ENCODE results near the gene GIPC2. TPM values are rescaled to one million over a fixed set of nuclear protein-coding genes. Genes with fewer than 3 reads are reported as not detected.
"Not testable (repeated sequence)": the region's sequence is repeated elsewhere in the genome, so short reads cannot be mapped to it uniquely, and the experiment has no call there.

GIPC2 gene
- polyA plus RNA-seq, 1 donor from 2014 or later, result not detected

DNA sequence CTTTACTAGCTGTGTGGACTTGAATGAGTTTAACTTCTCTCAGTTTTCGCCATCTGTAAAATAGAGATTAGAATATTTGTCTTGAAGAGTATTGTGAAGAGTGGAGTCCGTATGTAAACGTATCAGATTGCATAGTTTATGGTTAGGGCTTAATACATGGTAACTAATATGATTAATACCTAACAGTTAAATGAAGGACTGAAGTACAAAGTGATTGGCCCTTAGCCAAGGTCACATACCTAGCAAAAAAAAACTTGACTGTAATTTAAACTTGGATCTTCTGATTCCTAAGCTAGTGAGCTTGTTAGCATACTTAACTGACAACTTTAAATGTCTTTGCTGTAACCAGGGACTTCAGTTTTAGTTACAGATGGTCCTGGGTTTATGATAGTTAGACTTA is 1.9 kb downstream of the GIPC2 start:
- Mint-ChIP-seq H3K4me3 (peak overlapping the region in 1 of 4 donors; percentile 1), H3K27me3 (peaks cover 39% of the 10 kb centered on the region)

DNA sequence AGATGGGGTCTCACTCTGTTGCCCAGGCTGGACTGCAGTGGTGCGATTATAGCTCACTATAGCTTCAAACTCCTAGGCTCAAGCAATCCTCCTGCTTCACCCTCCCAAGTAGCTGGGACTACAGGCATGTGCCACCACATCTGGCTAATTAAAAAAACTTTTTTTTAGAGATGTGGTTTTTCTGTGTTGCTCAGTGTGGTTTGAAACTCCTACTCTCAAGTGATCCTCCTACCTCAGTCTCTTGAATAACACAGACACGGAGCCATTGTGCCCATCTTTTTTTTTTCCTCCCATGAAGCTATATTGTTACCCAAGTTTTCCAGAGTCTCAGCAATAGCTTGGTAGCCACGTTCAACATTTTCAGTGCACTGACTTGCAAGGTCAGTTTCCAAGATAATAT is 2.7 kb downstream of the GIPC2 start:
- no peaks in the 10 kb centered on the region for H3K36me3 Mint-ChIP-seq
- no peak overlapping the region for H3K4me3 Mint-ChIP-seq
- no peaks in the 10 kb centered on the region for H3K9me3 Mint-ChIP-seq
- H3K27ac Mint-ChIP-seq, result no peak overlapping the region
- peaks cover 4 to 18% (median 17%) of the 10 kb centered on the region in 3 donors for H3K4me1 Mint-ChIP-seq
- H3K27me3 Mint-ChIP-seq, result peaks cover 39% of the 10 kb centered on the region

More for the DNA sequence above, 1.9 kb downstream of the GIPC2 start:
- peaks cover 0 to 3% (median 0%) of the 10 kb centered on the region in 3 donors for H3K9me3 Mint-ChIP-seq
- H3K36me3 Mint-ChIP-seq, result no peaks in the 10 kb centered on the region
- H3K4me1 Mint-ChIP-seq, result peaks cover 4 to 18% (median 17%) of the 10 kb centered on the region in 3 donors
- no peak overlapping the region for H3K27ac Mint-ChIP-seq

DNA sequence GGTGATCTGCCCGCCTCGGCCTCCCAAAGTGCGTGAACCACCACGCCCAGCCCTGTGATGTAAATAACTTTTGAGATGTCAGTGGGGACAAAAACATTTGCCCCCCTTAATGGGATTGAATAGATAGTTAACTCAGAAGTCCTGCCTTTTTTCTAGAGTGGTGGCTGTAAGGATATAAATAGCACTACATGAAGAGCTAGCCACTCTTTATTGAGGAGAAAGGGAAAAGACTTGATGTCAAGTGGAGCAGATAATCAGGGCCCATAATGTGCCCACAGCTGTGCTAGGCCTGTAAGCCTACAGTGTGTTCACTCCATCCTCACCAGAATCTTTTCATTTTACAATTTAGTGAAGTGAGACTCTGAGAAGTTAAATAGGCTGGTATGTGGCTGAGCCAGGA is 3.6 kb downstream of the GIPC2 start:
- H3K4me3 Mint-ChIP-seq, result no peak overlapping the region
- peaks cover 4 to 18% (median 17%) of the 10 kb centered on the region in 3 donors for H3K4me1 Mint-ChIP-seq
- no peaks in the 10 kb centered on the region for H3K9me3 Mint-ChIP-seq
- no peaks in the 10 kb centered on the region for H3K36me3 Mint-ChIP-seq
- H3K27ac Mint-ChIP-seq, result no peak overlapping the region
- H3K27me3 Mint-ChIP-seq, result peaks cover 37% of the 10 kb centered on the region

DNA sequence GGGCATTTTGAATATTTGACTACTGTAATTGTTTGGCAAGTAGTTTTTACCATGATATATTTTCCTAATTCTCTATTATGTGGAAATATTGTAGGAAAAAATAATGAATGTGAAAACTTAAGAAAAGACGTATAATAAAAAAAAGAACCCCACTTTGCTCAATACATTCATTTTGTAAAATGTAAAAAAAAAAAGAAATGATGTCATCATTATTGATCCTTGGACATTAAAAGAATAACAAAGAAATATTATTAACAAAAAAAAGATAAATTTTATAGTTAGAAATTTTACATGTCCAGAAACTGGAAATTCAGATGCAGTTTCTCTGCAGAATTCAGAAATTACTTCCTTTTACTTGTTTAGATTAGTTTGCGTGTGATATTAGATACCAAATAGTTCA is 5.2 kb downstream of the GIPC2 start:
- peaks cover 0 to 7% (median 4%) of the 10 kb centered on the region in 3 donors for H3K4me1 Mint-ChIP-seq

DNA sequence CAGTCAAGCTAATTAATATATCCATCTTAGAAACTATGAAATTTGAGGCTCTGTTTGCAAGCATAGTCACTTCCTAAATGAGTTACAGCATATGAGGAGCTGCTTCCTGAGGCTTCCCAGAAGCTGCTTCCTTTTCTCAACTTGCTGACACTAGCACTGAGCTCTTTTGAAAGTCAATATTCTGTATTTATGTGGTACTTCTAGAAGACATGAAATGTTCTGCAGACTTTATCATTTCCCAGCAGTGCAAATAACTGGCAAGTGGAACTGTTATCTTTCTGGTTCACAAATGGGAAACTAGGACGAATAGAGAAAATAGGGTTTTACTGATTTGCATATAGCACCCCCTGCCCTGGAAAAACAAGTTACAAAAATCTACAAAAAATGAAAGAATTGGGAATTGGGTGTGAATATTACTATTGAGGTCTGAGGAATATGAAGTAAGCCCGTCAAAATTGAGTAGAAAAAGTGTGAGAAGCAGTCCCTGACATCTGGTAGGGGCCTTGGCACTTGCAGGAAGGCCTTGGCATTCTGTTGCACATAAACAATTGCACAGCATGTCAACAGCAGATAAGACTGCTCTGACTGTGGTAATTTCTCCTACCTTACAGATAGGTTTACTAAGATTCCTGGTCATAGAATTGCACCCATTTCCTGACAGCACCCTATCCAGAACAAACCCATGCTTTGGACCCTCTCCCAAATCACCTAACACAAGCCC is 7.1 kb downstream of the GIPC2 start:
- Mint-ChIP-seq H3K27ac (no peak overlapping the region), H3K27me3 (peaks cover 15% of the 10 kb centered on the region), H3K9me3 (no peaks in the 10 kb centered on the region), H3K36me3 (no peaks in the 10 kb centered on the region), H3K4me1 (no peaks in the 10 kb centered on the region), H3K4me3 (no peak overlapping the region)

More for the DNA sequence above, 5.2 kb downstream of the GIPC2 start:
- no peaks in the 10 kb centered on the region for H3K36me3 Mint-ChIP-seq
- no peak overlapping the region for H3K27ac Mint-ChIP-seq
- no peak overlapping the region for H3K4me3 Mint-ChIP-seq
- H3K27me3 Mint-ChIP-seq, result peaks cover 26% of the 10 kb centered on the region
- H3K9me3 Mint-ChIP-seq, result no peaks in the 10 kb centered on the region

DNA sequence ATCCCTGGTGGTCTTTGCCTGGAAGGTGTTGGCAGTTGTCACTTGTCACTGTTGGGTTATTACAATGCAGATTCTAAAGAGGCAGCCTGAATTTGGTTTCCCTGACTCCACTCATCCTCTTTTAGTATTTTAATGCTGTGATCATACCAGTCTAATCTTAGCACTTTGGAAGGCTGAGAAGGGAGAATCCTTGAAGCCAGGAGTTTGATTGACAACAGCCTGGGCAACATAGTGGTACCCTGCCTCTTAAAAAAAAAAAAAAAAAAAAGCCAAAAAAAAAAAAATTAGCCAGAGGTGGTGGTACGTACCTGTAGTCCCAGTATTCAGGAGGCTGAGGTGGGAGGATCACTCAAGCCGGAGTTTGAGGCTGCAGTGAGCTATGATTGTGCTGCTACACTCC is 7.7 kb downstream of the GIPC2 start:
- no peaks in the 10 kb centered on the region for H3K4me1 Mint-ChIP-seq
- no peaks in the 10 kb centered on the region for H3K36me3 Mint-ChIP-seq
- no peak overlapping the region for H3K27ac Mint-ChIP-seq
- peaks cover 14% of the 10 kb centered on the region for H3K27me3 Mint-ChIP-seq
- H3K9me3 Mint-ChIP-seq, result no peaks in the 10 kb centered on the region
- no peak overlapping the region for H3K4me3 Mint-ChIP-seq

DNA sequence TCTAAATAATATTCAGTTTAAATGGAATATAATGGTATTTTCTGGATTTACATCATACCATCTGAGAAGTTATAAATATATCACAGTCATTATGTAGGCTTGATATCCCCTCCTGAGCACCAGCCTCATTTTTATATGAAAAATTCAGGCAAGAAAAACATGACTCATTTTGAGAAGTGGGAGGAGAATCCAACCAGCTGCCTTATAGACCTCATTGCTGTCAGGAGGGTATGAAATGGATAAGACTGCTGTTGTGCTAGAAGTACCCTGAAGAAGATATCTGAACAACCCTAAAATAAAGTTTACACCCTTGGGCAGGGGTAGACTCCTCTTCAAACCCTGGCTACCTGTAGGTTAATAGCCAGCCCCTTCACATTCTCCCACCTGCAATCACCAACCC is 8.8 kb downstream of the GIPC2 start:
- Mint-ChIP-seq H3K4me1 (no peaks in the 10 kb centered on the region), H3K4me3 (no peak overlapping the region), H3K36me3 (no peaks in the 10 kb centered on the region), H3K27ac (no peak overlapping the region), H3K27me3 (peaks cover 10% of the 10 kb centered on the region), H3K9me3 (no peaks in the 10 kb centered on the region)

DNA sequence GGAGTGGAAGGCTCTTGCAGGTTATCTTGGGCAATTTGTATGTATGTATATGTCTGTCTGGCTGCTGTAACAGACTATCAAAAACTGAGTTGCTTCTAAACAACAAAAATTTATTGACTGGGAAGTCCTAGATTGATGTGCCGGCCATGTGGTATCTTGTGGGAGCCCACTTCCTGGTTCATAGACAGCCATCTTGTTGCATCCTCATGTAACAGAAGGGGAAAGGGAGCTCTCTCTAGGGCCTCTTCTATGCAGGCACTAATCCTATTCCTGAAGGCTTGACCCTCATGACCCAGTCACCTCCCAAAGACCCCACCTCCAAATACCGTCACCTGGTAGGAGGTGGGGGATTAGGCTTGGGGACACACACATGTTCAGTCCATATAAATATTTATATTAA is 9.2 kb downstream of the GIPC2 start:
- Mint-ChIP-seq H3K27ac (no peak overlapping the region), H3K4me1 (no peaks in the 10 kb centered on the region), H3K36me3 (no peaks in the 10 kb centered on the region), H3K4me3 (no peak overlapping the region), H3K27me3 (peaks cover 8% of the 10 kb centered on the region), H3K9me3 (no peaks in the 10 kb centered on the region)

DNA sequence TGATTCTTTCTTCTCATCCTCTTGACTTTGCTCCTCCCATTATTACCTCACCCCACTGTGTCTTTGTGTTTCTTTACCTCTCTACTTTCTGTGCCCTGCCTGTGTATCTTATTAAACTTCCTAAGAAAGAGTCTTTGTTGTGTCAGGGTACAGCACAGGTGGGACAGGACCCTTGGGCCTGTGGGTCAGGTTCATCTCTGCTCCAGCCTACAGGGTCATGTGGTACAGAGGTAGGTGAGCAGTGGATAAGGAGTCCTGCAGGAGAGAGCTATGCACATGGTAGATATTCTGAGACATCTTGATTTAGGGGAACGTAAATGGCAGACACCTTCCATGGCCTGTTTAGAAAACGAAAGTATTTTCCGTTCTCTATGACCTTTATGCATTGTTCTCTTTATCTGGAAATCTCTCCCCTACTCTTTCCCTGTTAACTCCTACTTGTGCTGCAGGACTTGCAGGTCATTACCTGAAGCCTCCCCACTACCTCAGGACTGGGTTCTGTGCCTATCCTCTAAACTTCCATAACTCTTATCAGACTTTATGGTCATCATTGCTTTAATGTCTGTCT is 9.9 kb downstream of the GIPC2 start:
- Mint-ChIP-seq H3K4me1 (no peaks in the 10 kb centered on the region), H3K27me3 (peaks cover 6% of the 10 kb centered on the region), H3K27ac (no peak overlapping the region), H3K9me3 (no peaks in the 10 kb centered on the region), H3K4me3 (peak overlapping the region in 1 of 4 donors; percentile 43), H3K36me3 (no peaks in the 10 kb centered on the region)

DNA sequence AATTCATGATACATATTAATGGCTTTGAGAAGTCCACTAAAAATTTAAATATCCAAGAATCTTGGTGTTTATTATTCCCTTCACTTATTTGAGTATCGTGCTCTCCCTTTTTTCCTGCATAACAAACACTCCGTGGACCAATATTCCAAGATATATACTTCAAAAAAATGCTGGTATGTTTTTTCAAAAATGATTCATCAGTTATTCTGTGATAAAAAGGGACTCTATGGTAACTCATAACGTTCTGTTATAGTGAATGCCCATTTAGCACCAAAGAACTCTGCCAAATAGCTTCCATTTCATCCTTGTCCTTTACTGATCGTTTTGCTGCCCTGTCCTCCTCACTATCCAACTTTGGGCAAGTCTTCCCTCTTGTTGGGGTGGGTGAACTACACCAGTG is 12.9 kb downstream of the GIPC2 start:
- no peaks in the 10 kb centered on the region for H3K36me3 Mint-ChIP-seq
- H3K27me3 Mint-ChIP-seq, result peaks cover 6% of the 10 kb centered on the region
- H3K4me3 Mint-ChIP-seq, result no peak overlapping the region
- no peak overlapping the region for H3K27ac Mint-ChIP-seq
- no peaks in the 10 kb centered on the region for H3K4me1 Mint-ChIP-seq
- H3K9me3 Mint-ChIP-seq, result no peaks in the 10 kb centered on the region

DNA sequence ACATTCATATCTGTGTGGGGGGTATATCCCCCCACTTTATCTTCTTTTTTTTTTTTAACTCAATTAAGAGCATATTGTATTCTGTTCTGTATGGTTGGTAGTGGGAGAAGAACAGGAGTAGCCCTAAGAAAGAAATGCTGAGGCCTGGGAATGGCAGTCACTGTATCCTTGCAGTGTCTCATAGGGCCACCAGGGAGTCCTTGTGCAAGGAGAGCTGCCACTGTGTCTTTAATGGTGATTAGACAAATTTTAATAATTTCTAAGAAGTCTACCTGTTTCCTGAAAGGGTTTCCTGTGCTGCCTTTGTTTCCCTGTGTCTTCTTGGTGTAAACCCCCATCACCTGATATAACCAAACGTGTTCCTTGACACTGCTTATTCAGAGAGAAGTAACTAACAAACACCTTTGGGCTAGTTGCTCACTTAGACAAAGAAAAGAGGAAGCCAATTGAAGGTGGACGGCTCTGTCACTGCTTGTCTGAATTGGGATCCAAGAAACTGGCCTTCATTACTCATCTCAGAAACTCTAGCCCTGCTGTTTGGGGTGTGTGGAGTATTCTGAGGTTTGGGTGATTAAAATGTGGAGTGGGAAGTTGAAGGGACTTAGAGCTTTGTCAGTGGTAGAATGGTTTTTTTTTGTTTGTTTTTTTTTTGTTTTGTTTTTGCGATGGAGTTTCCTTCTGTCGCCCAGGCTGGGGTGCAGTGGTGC is 15.2 kb downstream of the GIPC2 start:
- Mint-ChIP-seq H3K27ac (no peak overlapping the region), H3K4me1 (no peaks in the 10 kb centered on the region), H3K4me3 (no peak overlapping the region), H3K36me3 (no peaks in the 10 kb centered on the region), H3K9me3 (no peaks in the 10 kb centered on the region), H3K27me3 (peaks cover 8% of the 10 kb centered on the region)

DNA sequence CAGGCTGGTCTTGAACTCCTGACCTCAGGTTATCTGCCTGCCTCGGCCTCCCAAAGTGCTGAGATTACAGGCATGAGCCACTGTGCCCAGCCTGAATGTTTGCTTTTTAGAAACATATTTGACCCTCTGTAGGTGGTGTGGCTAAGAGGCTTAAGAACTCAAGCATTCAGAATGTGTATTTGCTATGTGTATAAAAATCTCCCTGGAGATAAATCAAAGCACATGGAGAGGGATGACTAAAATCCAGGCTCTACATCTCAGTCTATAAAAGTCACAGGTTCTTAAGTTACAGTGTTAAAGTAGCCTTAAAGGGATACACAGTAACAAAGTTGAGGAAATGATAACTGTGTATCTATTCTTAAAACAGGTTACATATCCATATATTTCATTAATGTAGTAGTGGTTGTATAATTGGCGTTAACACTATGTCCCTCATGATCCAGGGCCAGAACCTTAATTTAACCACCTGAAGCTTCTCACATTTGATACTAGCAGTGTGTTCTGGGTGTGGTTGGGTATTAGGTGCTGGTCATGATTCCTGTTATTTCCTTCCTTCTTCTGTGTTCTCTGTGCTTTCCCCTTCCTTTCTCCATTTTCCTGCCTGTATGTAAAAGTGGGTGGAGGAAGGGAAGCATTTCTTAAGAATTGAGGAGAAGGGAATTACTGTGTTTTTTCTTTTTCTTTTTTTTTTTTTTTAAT is 16.2 kb downstream of the GIPC2 start:
- no peak overlapping the region for H3K27ac Mint-ChIP-seq
- H3K36me3 Mint-ChIP-seq, result no peaks in the 10 kb centered on the region
- no peaks in the 10 kb centered on the region for H3K4me1 Mint-ChIP-seq
- peaks cover 8% of the 10 kb centered on the region for H3K27me3 Mint-ChIP-seq
- H3K9me3 Mint-ChIP-seq, result no peaks in the 10 kb centered on the region
- H3K4me3 Mint-ChIP-seq, result no peak overlapping the region

DNA sequence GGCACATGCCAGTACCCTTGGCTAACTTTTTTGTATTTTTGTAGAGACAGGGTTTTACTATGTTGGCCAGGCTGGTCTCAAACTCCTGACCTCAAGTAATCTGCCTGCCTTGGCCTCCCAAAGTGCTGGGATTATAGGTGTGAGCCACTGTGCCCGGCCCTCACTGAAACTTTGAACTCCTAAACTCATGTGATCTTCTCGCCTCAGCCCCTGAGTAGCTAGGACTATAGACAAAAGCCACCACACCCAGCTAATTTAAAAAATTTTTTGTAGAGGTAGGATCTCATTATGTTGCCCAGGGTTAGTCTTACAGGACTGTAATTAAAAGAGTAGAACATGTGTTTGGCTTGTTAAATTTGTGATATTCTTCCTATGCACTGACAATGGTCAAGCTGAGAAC is 19.1 kb downstream of the GIPC2 start:
- H3K27ac Mint-ChIP-seq, H3K4me1 Mint-ChIP-seq, H3K4me3 Mint-ChIP-seq, H3K27me3 Mint-ChIP-seq, H3K9me3 Mint-ChIP-seq, H3K36me3 Mint-ChIP-seq: not testable (repeated sequence)

DNA sequence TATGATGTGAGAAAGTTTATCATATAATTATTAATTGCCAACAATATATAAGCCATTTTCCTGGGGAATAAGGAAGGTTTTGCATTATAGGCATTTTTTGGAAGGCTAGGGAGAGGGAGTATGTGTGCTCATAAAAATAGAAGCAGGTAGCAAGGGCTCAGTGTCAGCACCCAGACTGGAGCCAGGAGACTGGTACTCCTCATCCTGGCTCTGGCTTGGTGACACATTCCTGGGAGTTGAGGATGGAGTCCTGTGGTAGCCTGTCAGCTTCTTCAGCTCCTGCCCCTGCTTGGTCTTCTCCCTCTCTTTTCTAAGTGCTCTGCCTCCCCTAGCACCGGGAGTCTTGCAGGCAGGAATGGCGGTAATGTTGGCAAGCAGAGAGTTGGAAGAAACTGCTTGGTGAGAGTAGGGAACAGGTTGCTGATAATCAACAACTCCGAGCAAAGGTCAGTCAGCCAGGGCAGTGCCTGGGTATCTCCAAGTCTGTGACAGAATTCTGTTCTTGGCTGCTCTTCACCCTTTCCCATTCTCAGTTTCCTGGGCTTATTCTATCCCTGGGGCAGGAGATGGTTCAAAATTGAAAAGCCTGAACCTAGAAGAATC is 23.0 kb downstream of the GIPC2 start:
- no peaks in the 10 kb centered on the region for H3K4me1 Mint-ChIP-seq
- H3K4me3 Mint-ChIP-seq, result no peak overlapping the region
- peaks cover 20% of the 10 kb centered on the region for H3K27me3 Mint-ChIP-seq
- H3K27ac Mint-ChIP-seq, result no peak overlapping the region
- no peaks in the 10 kb centered on the region for H3K9me3 Mint-ChIP-seq
- no peaks in the 10 kb centered on the region for H3K36me3 Mint-ChIP-seq

DNA sequence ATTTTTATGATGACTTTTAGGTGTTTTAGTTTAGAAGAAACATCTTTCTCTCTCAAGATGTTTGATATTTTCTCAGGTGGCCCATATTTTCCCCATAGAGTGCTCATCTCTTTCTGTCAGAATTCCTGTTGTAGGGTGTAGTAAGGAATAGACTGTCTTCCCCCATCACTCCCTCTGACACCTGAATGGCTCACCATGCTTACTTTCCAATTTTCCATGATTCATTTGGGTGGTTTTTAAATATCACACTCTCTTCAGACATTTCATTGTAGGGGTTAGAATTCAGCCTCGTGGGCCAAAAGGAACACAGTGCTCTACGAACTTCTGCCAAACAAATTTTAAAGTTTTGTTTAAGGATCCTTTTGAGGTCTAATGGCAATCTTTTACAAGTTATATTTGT is 24.0 kb downstream of the GIPC2 start:
- Mint-ChIP-seq H3K4me1 (no peaks in the 10 kb centered on the region), H3K27ac (no peak overlapping the region), H3K4me3 (no peak overlapping the region), H3K9me3 (no peaks in the 10 kb centered on the region), H3K36me3 (no peaks in the 10 kb centered on the region), H3K27me3 (peaks cover 18% of the 10 kb centered on the region)
